HG03571 (cell line): ENCODE measurements around the gene RHCG.

Experiments used
- ATAC-seq: cut with Tn5 transposase; IDR thresholded peaks from one replicate; pipeline ENCODE4 v1.9.1; 2021; ENCODE audit not compliant: unreplicated experiment

Gene RHCG

GRCh38 chr15:89504166-89504565, 7.8 kb upstream of the RHCG start:
- ATAC-seq, result no peak

- ATAC-seq, result no peak
These were observed 6.6 kb upstream of the RHCG start for GRCh38 chr15:89502867-89503595.

GRCh38 chr15:89501646-89502045, 5.3 kb upstream of the RHCG start:
- no peak for ATAC-seq

- no peak for ATAC-seq
These were observed 4.3 kb upstream of the RHCG start for GRCh38 chr15:89500397-89501270.

GRCh38 chr15:89499156-89499555, 2.8 kb upstream of the RHCG start:
- ATAC-seq, result no peak

- ATAC-seq, result no peak
These were observed 2.2 kb upstream of the RHCG start for GRCh38 chr15:89498574-89498906.

- ATAC-seq, result no peak
These were observed 848 bp upstream of the RHCG start for GRCh38 chr15:89497231-89497630.

- no peak for ATAC-seq
These were observed 691 bp downstream of the RHCG start for GRCh38 chr15:89495638-89496145.

GRCh38 chr15:89494941-89495637, 1.3 kb downstream of the RHCG start:
- no peak for ATAC-seq

GRCh38 chr15:89494031-89494430, 2.4 kb downstream of the RHCG start:
- no peak for ATAC-seq

GRCh38 chr15:89492934-89493631, 3.3 kb downstream of the RHCG start:
- ATAC-seq, result no peak

- ATAC-seq, result no peak
These were observed 4.2 kb downstream of the RHCG start for GRCh38 chr15:89492111-89492641.

- ATAC-seq, result no peak
These were observed 5.5 kb downstream of the RHCG start for GRCh38 chr15:89490814-89491315.

GRCh38 chr15:89490081-89490813, 6.1 kb downstream of the RHCG start:
- no peak for ATAC-seq

- ATAC-seq, result no peak
These were observed 7.0 kb downstream of the RHCG start for GRCh38 chr15:89489376-89489775.

GRCh38 chr15:89487791-89488190, 8.6 kb downstream of the RHCG start:
- no peak for ATAC-seq

GRCh38 chr15:89486726-89487050, 9.7 kb downstream of the RHCG start:
- ATAC-seq, result no peak

- no peak for ATAC-seq
These were observed 13.3 kb downstream of the RHCG start for GRCh38 chr15:89483079-89483478.

GRCh38 chr15:89482139-89482538, 14.2 kb downstream of the RHCG start:
- no peak for ATAC-seq

GRCh38 chr15:89480505-89480904, 15.9 kb downstream of the RHCG start:
- no peak for ATAC-seq
